NCI-H146 treated with DMSO at 0.1 percent for 48 hours (cell line): ENCODE data around the gene SBNO2.

Source experiments
- DNase-seq: peaks from one replicate; lab custom pipeline; 2025; ENCODE audit not compliant: unreplicated experiment; lab: John Stamatoyannopoulos, UW

SBNO2 gene

DNA sequence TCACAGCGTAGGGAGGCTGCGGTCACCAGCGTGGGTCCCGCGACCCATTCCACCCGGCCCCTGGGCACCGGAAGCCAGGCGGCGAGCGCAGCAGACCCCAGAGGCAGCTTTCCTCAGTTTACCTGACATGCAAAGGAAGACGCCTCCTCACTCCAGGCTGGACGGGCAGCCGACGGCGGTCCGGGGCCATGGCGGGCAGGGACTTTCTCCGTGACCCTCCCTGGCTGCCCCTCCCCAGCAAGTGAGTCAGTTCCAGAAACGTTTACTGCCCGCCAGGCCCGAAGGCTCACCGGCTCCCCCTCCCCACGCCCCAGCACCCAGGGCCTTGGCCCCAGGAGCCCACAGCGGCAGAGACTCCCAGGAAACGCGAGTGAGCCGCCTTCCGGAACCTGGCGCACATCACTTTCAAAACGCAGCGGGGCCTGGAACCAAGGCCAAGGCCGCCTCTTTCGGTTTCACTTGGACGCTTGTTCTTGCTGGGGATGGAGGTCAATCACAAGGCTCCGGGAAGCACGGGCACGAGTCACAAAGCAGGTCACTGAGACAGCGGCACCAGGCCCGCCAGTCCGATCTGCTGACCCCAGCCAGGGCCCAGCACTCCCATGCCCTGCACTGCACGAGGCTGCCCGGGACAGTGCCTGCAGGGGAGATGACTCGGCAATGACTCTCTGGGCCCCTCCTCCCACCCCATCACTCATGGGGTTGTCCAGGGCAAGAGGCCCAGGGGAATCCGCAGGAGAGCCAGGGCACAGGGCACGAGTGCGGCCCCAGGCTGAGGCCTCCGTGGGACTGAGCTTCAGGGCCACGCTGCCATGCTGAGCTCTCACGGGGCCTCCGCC, 5.3 kb downstream of the SBNO2 start:
- no peak for DNase-seq

DNA sequence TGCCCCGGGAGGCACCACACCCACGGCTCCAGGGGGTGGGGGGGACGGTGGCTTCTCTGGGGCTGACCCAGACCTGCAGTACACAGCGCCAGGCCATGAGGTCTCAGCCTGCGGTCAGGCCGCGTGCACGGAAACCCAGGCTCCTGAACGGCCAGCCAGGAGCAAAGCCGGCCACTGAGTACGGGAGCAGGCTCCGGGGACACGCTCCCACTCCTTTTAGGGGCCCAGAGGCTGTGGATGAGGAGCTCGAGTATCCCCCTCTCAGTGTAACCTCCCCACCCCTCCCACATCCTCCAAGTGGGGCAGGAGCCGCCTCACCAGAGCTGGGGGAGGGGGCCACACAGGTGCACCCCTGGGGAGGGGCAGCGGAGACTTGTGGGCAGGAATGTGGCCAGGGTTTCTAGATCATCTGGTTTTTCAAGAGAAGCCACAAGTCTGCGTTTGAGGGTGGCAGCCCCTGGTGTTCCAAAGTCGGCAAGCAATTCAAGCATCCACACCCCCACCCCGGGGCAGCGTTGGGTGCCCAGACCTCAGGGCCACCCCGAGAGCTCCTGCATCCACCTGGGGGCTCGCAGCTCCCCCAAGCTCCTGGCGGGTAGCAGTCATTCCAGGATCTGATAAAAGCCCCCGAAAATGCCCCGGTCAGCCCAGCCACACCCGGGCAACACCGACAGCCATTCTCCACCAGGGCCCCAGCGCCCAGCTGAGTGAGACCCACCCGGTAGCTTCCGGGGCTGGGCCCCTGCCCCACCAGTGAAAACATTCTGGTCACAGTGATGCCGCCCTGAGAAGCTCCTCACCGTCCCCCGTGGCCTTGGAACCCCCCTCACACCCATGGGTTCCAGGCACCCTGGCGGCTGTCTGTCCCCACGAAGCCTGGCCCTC, 6.1 kb downstream of the SBNO2 start:
- no peak for DNase-seq

DNA sequence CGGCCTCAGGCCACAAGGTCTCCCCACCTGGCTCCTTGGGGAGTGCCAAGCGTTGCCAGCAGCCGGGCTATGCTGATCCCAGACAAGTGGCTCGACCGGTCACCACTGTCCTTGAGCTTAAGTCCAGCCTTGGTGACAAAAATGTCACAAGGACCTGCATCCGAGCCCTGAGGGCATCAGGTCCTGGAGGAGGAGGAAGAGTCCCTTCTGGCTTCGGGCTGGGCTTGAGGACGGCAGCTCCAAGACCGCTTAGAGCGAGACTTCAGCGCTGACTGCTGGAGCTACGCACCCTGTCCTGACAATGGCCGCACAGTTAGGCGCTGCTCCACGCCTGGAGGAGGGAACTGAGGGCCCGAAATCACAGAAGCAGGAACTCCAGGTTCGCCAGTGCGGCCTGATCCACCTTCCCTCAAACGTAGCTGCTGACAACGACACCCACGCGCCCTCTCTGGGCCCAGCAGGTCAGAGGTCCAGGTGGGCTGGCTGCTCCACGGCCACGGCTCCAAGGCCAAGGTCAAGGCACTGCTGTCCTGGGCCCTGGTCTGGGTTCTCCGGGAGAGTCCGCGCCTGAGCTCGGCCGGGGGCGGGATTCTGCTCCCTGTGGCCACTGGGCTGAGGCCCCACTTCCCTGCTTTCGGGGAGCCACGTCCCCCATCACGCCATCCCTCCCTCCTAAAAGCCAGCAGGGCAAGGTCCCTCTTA, 7.0 kb downstream of the SBNO2 start:
- no peak for DNase-seq

DNA sequence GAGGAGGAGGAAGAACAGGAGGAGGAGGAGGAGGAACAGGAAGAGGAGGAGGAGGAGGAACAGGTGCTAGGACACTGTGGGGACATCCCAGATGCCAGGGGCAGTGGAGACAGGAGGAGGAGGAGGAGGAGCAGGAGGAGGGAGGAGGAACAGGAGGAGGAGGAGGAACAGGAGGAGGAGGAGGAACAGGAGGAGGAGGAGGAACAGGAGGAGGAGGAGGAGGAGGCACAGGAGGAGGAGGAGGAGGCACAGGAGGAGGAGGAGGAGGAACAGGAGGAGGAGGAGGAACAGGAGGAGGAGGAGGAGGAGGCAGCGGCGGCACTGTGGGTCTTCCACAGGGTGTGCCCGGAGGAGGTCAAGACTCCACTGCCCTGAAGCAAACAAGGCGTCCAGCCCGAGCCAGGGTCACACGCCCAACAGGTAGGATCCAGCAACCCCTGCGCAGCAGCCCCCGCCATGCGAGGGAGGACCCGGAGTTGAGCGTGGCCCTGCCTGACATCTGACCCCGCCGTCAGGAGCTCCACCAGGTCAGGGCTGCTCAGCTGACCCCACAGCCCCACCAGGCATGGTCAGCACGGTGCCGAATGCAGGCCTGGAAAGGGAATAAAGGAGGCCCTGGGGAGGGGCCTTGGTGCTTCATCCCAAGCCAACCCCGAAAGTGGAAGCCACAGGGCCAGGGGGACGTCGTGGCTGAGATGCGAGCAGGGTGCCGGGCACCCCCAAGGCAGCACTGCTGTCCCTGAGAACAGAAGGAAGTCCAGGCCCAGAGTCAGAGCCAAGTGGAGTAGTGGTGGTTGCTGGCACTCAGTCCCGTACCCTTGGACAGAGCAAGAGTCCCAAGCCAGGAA, 9.2 kb downstream of the SBNO2 start:
- DNase-seq, result no peak

DNA sequence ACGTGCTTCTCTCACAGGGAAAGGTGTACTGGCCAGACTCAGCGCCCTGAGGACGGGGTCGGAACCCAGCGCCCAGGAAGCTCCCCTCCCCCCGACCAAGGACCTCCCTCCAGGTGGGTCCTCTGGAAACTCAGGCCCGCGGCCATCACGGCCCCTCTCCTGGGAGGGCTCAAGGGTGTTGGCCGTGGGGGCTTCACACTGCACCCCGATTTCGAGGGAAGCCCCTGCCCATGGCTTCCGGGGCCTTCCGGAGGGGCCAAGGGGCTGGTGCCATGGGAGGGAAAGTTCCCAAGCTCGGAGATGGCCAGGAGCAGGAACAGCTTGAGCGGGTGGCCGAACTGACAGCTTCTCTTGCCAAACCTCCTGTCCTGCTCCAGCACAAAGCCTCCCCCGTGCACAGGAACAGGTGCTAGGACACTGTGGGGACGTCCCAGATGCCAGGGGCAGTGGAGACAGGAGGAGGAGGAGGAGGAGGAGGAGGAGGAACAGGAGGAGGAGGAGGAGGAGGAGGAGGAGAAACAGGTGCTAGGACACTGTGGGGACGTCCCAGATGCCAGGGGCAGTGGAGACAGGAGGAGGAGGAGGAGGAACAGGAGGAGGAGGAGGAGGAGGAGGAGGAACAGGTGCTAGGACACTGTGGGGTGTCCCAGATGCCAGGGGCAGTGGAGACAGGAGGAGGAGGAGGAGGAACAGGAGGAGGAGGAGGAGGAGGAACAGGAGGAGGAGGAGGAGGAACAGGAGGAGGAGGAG, 10.0 kb downstream of the SBNO2 start:
- DNase-seq, result no peak

DNA sequence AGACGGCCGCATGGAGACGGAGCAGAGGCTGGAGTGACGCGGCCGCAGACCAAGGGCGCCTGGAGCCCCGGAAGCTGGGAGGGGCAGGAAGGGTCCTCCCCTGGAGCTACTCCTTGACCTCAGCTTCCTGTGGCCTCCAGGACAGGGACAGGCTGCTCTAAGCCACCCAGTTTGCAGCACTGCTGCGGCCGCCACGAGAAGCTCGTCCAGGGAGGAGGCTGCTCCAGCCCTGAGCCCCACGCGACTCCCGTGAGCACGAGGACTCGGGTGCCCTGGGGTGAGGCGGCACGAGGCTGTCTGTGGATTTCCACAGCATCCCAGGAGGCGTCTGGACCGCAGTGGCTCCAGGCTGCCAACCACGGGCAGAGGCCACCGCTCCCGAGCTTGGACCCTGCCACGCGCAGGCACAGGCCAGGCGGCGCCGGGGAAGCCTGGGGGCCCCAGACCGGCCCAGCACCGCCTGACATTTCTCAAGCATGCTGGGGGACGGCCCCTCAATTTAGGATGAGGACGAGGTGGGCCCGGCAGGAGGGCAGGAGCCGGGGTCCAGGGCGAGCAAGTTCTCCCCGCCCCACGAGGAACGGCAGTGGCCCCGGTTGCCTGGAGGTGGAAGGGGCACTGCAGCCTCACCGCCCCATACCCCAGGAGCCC, 10.7 kb downstream of the SBNO2 start:
- DNase-seq, result no peak

DNA sequence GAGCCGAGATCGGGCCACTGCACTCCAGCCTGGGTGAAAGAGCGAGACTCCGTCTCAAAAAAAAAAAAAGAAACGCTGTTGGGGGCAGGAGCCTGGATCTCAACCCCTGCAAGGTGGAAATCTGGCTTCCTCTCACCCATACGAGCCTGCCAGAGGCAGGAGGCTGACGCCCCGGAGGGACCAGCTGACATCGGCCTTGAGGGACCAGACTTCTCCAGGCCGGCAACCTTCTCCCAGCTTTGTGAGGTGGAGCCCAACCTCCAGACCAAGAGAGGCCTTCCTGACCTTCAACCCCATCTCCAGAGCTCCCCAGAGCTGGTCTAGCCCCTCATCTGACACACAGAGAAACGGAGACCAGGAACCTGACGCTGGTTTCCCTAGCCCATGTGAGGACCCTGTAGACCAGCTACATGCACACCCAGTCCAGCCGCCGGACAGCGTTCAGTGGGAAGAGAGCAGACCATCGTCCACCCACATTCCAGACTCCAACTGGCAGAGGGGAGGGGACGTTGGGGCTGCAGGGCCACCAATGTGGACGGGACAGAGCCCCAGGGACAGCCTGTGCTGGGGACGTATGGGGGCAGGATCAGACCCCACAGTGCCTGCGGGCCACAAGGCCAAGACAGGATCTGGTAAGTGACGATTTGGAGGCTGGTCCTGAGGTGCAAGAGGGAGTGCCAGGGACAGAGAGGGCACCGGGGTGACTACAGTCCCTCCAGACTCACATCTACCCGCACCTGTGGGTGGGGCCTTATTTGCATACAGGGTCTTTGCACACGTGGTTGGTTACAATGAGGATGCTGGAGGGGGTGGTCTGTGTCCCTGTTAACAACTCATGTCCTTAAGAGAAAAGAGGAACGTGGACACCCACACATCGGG, 11.4 kb downstream of the SBNO2 start:
- DNase-seq, result no peak

DNA sequence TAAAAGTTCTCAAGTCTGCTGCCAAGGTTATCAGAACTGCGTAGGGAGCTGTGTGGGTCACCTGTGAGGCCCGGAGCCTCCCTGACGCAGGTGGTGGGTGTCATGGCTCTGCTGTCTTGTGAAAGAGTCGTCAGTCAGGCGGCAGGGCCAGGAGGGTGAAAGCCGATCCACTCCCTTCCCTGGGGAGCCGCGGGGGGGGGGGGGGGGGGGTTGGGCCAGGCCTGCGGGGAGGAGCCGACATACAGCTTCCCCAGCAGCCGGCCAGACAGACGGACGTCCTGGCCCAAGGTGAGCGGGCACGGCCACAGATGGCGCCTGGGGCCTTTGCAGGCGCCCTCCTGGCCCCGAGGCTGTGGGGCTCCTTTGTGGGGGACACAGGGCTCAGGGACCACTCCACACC, 12.4 kb downstream of the SBNO2 start:
- DNase-seq, result peak; percentile 11

DNA sequence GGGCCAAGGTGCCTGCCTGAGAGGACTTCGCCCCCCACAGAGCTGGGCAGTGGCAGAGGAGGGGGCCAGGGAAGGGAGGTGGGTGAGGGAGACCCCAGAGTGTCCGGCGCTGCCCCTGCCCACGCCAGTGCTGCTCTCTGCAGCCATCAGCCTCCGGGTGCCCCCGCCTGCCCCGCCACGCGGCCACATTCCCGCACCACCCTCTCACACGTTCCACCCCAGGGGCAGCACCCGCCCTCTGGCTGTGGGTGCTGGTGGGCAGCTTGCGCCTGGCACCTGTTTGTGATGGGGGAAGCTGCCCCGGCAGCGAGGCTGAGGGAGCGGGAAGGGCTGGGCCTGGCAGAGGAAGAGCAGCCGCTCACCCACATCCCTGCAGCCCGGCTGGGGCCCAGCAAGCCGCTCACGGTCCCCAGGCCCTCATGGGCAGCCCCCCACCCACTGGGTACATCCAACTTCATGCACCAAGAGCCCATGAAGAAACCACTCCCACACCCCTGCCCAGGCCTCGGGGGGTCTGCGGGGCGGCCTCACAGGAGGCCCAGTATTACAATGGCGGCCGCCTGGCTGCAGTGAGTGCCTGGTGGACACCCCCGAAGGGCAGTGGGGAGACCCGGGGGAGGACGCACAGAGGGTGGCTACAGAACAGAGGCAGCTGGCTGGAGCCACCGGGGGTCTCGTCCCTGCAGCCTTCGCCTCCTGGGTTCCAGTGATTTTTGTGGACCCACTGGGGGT, 14.0 kb downstream of the SBNO2 start:
- DNase-seq, result no peak

DNA sequence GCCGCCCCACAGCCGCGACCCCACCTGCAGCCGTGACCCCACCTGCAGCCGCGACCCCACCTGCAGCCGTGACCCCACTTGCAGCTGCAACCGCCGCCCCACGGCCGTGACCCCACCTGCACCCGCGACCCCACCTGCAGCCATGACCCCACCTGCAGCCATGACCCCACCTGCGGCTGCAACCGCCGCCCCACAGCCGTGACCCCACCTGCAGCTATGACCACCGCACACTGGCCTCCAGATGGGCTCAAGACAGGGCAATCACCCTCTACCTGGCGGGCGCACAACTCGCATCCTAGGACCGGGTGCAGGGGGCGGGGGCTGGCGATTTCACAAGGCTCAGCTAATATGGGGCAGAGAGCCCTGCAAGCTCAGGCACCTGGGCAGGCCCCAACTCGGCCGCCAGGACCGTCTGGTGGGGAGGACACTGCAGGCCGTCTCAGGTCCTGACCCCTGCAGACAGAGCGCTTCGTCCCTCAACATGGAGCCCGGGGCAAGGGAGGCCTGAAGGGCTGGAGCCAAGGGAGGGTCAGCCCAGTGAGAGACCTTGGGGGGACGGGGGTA, 15.1 kb downstream of the SBNO2 start:
- DNase-seq, result no peak

DNA sequence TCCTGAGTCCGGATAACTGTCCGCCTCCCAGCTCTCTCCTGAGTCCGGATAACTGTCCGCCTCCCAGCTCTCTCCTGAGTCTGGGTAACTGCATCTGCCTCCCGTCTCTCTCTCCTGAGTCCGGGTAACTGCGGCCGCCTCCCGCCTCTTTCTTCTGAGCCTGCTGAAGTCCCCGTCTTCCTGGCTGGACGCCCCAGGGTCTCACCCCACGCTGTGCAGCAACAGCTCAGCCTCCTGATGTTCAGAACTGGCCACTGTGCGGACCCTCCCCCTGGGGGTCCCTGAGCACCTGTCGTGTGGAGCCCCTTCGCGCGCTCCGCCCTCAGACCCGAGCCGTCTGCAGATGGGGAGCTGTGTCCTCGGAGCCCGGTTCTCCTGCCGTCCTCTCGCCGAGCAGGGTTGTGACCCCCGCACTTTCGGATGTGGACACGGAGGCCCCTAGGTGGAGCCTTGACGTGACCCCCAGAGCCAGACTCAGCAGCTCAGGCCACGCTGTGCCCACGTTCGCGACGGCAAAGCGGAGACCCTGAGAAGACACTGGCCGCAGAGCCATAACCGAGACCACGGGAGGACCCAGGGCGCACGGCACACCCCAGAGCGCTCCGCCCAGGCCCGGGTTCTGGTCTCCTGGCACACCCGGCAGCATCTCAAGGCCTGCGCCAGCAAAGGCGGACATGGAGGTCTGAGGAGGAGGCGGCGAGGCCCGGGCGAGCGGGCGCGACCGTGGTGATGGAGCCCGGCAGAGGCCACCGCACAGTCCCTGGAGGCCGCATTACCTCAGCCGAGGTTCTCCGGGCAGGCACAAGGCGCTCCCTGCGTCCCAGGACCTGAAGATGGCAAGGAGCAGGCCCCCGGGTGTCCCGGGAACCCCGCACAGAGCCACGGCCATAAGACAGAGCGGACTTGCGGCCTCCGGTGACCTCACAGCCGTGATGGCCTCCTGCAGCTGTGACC, 15.9 kb downstream of the SBNO2 start:
- DNase-seq, result no peak

DNA sequence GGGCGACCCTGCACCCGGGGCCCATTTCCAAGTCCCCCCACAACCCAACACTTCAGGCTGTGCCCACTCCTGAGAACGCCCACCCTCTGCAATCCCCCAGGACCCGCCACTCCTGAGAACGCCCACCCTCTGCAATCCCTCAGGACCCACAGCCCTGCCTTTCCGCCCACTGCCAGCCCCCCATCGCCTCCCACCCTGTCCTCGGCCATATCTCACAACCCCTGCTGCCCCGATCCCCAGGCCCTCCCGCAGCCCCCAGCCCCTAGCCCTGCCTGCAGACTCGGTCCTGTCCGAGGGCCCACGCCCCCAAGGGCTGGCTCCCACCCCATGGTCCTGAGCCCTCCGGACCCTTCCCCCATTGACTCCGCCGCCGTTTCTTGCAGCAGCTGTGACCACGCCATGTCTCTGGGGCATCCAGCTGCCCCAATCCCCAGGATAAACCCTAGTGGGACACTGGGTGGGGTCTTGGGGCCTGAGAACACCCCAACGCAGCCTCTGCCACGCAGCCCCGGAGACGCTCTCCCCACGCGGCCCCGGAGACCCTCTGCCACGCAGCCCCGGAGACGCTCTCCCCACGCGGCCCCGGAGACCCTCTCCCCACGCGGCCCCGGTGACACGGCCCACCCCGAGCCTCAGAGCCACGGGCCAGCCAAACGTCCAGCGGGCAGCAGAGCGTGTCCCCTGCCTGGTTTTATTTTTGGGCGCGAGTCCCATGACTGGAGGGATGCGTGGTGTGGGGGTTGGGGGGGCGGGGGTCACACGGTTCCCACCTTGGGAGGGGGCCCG, 17.0 kb downstream of the SBNO2 start:
- no peak for DNase-seq

DNA sequence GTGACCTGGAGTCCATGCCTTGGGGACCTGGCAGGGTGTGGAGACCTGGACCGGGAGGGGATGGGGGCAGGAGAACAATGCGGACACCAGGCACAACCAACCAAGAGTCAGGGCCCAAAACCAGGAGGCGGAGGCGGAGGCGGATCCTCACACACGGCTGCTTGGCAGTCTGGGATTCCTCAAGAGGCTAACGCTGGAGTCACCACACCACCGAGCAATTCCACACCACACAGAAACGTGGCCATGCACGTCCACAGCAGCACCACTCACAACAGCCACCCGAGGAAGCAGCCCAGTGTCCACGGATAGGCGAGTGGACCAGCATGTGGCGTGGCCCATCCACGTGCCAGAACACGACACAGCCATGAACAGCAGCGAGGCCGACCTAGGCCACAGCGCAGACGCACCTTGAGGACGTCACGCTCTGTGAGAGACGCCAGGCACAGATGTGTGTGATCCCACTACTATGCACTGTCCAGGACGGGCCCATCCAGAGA, 17.7 kb downstream of the SBNO2 start:
- no peak for DNase-seq

DNA sequence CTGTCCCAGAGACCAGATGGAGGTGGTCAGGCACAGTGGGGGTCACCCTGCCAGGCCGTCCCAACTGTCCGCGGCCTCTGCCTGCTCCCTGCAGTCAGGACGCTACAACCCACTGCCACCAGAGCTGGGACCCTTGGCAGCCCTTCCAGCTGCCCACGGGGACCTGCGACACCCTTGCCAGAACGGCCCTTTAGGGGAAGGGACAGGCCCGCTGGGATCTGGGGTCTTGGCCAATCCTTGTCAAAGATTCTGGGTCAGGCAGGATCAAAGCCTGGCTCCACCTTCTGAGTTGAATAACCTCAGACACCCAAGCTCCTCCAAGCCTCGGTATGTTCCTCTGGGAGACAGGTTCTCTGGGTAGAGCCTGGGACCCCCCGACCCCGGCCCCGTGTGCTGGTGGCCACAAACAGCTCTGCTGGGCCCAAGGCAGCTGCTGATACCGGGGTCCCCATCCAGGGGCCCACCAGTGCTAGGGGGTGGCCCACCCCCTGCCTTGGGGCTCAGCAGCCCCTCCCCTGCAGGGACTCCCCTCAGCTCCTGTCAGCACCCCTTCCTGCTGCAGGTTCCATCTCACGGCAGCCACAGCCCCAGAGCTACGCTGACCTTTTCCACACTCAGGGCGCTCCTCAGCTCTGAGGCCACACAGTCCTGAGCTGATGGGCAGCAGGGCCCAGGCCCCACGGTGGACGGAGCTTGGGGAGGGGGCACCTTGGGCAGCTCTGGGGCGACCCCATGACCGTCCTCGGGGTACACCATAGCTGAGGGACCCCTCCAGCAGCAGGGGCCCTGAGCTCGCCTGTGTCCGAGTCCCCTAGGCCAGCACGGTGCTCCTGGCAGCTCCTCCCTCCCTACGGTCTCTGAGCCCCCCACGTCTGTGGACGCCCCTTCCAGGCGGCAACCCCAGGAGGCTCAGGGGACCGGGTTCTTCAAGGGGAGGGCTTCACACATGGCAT, 18.4 kb downstream of the SBNO2 start:
- DNase-seq, result no peak
